Measurements from ENCODE around the gene ZNF506.
"Not testable (repeated sequence)": the region's sequence is repeated elsewhere in the genome, so short reads cannot be mapped to it uniquely, and the experiment has no call there.

The ZNF506 gene

DNA sequence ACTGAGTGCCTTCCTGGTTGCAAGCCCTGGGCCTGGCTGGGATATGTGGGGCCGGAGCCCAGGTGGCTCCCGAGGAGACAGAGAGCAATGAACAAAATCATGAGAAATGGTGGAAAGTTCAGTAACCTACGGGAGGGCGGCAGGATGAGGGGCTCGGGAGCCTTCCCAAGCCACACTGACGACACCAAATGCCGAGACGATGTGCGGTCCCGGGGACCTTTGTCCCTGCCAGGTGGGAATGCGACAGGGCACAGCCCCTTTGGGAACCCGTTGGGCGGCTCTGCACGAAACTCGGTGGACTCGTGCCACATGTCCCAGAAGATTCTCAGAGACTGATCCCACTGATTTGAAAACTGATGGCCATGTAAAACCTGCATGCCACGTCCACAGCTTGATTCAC, 76.9 kb downstream of the ZNF506 start:
- no peak overlapping the region for H3K27ac ChIP-seq (replicated peaks)
- no peaks in the 10 kb centered on the region for H3K27me3 ChIP-seq (ENCODE audit: insufficient read depth, poor library complexity, severe bottlenecking)
- TF ChIP-seq GABPA (IDR thresholded peaks at IDR 0.05; ENCODE audit: low read depth) (no peak), SPI1 (IDR thresholded peaks at IDR 0.05; ENCODE audit: borderline replicate concordance, low read depth) (no peak), POLR2AphosphoS5 (IDR thresholded peaks at IDR 0.05; ENCODE audit: low read depth) (no peak), REST (IDR thresholded peaks at IDR 0.05; ENCODE audit: insufficient replicate concordance, low read depth) (no peak)
- TF ChIP-seq, protein P1, sequence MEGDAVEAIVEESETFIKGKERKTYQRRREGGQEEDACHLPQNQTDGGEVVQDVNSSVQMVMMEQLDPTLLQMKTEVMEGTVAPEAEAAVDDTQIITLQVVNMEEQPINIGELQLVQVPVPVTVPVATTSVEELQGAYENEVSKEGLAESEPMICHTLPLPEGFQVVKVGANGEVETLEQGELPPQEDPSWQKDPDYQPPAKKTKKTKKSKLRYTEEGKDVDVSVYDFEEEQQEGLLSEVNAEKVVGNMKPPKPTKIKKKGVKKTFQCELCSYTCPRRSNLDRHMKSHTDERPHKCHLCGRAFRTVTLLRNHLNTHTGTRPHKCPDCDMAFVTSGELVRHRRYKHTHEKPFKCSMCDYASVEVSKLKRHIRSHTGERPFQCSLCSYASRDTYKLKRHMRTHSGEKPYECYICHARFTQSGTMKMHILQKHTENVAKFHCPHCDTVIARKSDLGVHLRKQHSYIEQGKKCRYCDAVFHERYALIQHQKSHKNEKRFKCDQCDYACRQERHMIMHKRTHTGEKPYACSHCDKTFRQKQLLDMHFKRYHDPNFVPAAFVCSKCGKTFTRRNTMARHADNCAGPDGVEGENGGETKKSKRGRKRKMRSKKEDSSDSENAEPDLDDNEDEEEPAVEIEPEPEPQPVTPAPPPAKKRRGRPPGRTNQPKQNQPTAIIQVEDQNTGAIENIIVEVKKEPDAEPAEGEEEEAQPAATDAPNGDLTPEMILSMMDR (IDR thresholded peaks at IDR 0.05; ENCODE audit: insufficient read depth, low read length) = no peak
- H3K4me3 ChIP-seq (replicated peaks; ENCODE audit: insufficient read depth, low read length) = no peak overlapping the region
- DNase-seq (ENCODE audit: low read depth in 1 of 2, low spot score in 1 of 2) = no peak

GRCh38 chr19:19743921-19744320, 77.6 kb downstream of the ZNF506 start:
- not testable (repeated sequence) for H3K4me3 ChIP-seq (replicated peaks; ENCODE audit: insufficient read depth, low read length); H3K27me3 ChIP-seq (ENCODE audit: insufficient read depth, poor library complexity, severe bottlenecking); H3K27ac ChIP-seq (replicated peaks); DNase-seq (ENCODE audit: low read depth in 1 of 2, low spot score in 1 of 2)

- TF ChIP-seq POLR2AphosphoS5 (IDR thresholded peaks at IDR 0.05; ENCODE audit: low read depth) (no peak), SPI1 (IDR thresholded peaks at IDR 0.05; ENCODE audit: borderline replicate concordance, low read depth) (no peak), GABPA (IDR thresholded peaks at IDR 0.05; ENCODE audit: low read depth) (no peak), REST (IDR thresholded peaks at IDR 0.05; ENCODE audit: insufficient replicate concordance, low read depth) (no peak)
- TF ChIP-seq, protein P1 (IDR thresholded peaks at IDR 0.05; ENCODE audit: insufficient read depth, low read length) = no peak
- no peak for DNase-seq (ENCODE audit: low read depth in 1 of 2, low spot score in 1 of 2)
- no peak overlapping the region for H3K4me3 ChIP-seq (replicated peaks; ENCODE audit: insufficient read depth, low read length)
Measured at GRCh38 chr19:19743176-19743575, 78.4 kb downstream of the ZNF506 start.

DNA sequence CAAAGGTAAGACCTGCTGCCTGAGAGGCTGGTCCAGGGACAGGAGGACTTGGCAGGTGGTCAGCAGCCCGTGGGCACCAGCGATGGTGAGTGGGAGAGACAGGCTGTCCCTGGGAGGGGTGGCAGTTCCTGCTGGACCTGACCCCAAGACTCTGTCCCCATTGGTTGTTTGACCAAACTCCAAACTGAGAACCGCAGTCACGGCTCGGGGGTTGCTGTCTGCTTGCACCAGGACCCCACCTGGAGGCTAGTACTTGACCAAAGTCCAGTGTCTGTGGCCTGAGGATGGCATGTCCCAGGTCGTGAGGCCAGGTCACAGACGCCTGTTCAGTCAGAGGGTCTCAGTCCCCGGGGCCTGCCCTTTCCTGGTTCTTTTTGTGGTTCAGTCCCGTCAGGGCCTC, 78.8 kb downstream of the ZNF506 start:
- DNase-seq (ENCODE audit: low read depth in 1 of 2, low spot score in 1 of 2) = no peak
- Histone ChIP-seq H3K27ac (replicated peaks) (no peak overlapping the region), H3K27me3 (ENCODE audit: insufficient read depth, poor library complexity, severe bottlenecking) (no peaks in the 10 kb centered on the region), H3K4me3 (replicated peaks; ENCODE audit: insufficient read depth, low read length) (no peak overlapping the region)
- TF ChIP-seq GABPA (IDR thresholded peaks at IDR 0.05; ENCODE audit: low read depth) = no peak
- no peak for TF ChIP-seq REST (IDR thresholded peaks at IDR 0.05; ENCODE audit: insufficient replicate concordance, low read depth)
- TF ChIP-seq, protein P1 (IDR thresholded peaks at IDR 0.05; ENCODE audit: insufficient read depth, low read length) = no peak

More at GRCh38 chr19:19743176-19743575, 78.4 kb downstream of the ZNF506 start:
- Histone ChIP-seq H3K27me3 (ENCODE audit: insufficient read depth, poor library complexity, severe bottlenecking) (no peaks in the 10 kb centered on the region), H3K27ac (replicated peaks) (no peak overlapping the region)

All from HL-60 (cell line).